OCI-LY1 (cell line): ENCODE results near the gene USP40.

ENCODE experiments used
- EZH2 ChIP-seq: fragments of 200-600 bp; sonication (generic), shearing (Covaris generic); IDR thresholded peaks from 2 replicates; pipeline ENCODE4 v1.8.0; 2017; ENCODE audit warnings: borderline replicate concordance, mixed run types, mild to moderate bottlenecking, antibody characterized with exemption, low read length, moderate library complexity, mixed read lengths
- TF ChIP-seq, protein P1 (sequence below): fragments of 200-600 bp; sonication (generic), shearing (Covaris generic); IDR thresholded peaks from 2 replicates; pipeline ENCODE4 v1.5.1; 2017; ENCODE audit warnings: mild to moderate bottlenecking, antibody characterized with exemption, low read length, moderate library complexity, mixed read lengths

DNA sequence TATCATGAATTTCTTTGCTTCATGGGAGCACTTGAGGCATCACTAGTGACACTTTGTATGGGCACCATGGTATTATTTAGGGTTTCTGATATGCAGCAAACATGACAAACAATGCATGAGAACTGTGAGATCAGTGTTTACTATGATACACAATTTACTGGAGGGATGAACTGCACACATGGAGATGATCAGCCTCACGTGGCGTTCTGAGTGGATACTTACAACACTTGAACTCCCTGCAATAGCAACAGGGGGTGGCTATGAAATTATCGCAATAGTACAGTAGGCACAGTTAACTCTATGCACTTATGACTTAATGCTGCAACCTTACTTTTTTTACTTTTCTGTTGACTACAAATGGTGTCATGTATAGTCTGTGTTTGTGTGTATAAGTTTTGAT is 32.4 kb upstream of the USP40 start:
- TF ChIP-seq, protein P1, sequence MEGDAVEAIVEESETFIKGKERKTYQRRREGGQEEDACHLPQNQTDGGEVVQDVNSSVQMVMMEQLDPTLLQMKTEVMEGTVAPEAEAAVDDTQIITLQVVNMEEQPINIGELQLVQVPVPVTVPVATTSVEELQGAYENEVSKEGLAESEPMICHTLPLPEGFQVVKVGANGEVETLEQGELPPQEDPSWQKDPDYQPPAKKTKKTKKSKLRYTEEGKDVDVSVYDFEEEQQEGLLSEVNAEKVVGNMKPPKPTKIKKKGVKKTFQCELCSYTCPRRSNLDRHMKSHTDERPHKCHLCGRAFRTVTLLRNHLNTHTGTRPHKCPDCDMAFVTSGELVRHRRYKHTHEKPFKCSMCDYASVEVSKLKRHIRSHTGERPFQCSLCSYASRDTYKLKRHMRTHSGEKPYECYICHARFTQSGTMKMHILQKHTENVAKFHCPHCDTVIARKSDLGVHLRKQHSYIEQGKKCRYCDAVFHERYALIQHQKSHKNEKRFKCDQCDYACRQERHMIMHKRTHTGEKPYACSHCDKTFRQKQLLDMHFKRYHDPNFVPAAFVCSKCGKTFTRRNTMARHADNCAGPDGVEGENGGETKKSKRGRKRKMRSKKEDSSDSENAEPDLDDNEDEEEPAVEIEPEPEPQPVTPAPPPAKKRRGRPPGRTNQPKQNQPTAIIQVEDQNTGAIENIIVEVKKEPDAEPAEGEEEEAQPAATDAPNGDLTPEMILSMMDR = no peak
- TF ChIP-seq EZH2 = no peak
